GM21576 (cell line): ENCODE data around the gene GGTA1.
A peak's percentile ranks its signal among the peaks of the same experiment; 100 is the strongest.
"Not testable (repeated sequence)": the region's sequence is repeated elsewhere in the genome, so short reads cannot be mapped to it uniquely, and the experiment has no call there.

Experiments
- ATAC-seq: cut with Tn5 transposase; IDR thresholded peaks from one replicate; pipeline ENCODE4 v1.9.1; 2021; ENCODE audit warnings: mild to moderate bottlenecking, moderate library complexity; ENCODE audit not compliant: unreplicated experiment

GGTA1 gene

GRCh38 chr9:121499427-121500164, at the start of gene GGTA1:
Gene GGTA1, minus strand, starts transcription at chr9:121499844. Its CDS starts 31,922 bp downstream, at chr9:121467922.
- no peak for ATAC-seq

GRCh38 chr9:121548666-121549065, 49.0 kb upstream of the GGTA1 start:
- no peak for ATAC-seq

- ATAC-seq: peak; percentile 74
Observed at GRCh38 chr9:121545875-121546423, 46.3 kb upstream of the GGTA1 start.

- no peak for ATAC-seq
Observed at GRCh38 chr9:121545150-121545874, 45.7 kb upstream of the GGTA1 start.

GRCh38 chr9:121542025-121542424, 42.4 kb upstream of the GGTA1 start:
- ATAC-seq: no peak

GRCh38 chr9:121541256-121541655, 41.6 kb upstream of the GGTA1 start:
- no peak for ATAC-seq

GRCh38 chr9:121538221-121538620, 38.6 kb upstream of the GGTA1 start:
- no peak for ATAC-seq

- ATAC-seq: no peak
Observed at GRCh38 chr9:121537283-121537682, 37.6 kb upstream of the GGTA1 start.

GRCh38 chr9:121532881-121533280, 33.2 kb upstream of the GGTA1 start:
- no peak for ATAC-seq

- no peak for ATAC-seq
Observed at GRCh38 chr9:121529237-121529987, 29.8 kb upstream of the GGTA1 start.

- ATAC-seq: no peak
Observed at GRCh38 chr9:121528642-121529041, 29.0 kb upstream of the GGTA1 start.

- no peak for ATAC-seq
Observed at GRCh38 chr9:121527371-121527770, 27.7 kb upstream of the GGTA1 start.

GRCh38 chr9:121519688-121520087, 20.0 kb upstream of the GGTA1 start:
- ATAC-seq: not testable (repeated sequence)

GRCh38 chr9:121518634-121519033, 19.0 kb upstream of the GGTA1 start:
- no peak for ATAC-seq

GRCh38 chr9:121513166-121513565, 13.5 kb upstream of the GGTA1 start:
- ATAC-seq: not testable (repeated sequence)

GRCh38 chr9:121510766-121511550, 11.3 kb upstream of the GGTA1 start:
- ATAC-seq: no peak

- no peak for ATAC-seq
Observed at GRCh38 chr9:121509180-121509579, 9.5 kb upstream of the GGTA1 start.

GRCh38 chr9:121508415-121508814, 8.8 kb upstream of the GGTA1 start:
- ATAC-seq: no peak

- ATAC-seq: no peak
Observed at GRCh38 chr9:121505903-121506735, 6.5 kb upstream of the GGTA1 start.

- ATAC-seq: no peak
Observed at GRCh38 chr9:121503444-121503843, 3.8 kb upstream of the GGTA1 start.
